Activated T-cell treated with anti-CD3 and anti-CD28 coated beads for 4 hours (primary cell): Measurements from ENCODE around the gene UTS2R.
"Not testable (repeated sequence)": the region's sequence is repeated elsewhere in the genome, so short reads cannot be mapped to it uniquely, and the experiment has no call there.

ENCODE experiments used
- DNase-seq: peaks from one replicate; pipeline ENCODE4 v3.0.0-alpha.2; 2020

Gene UTS2R

GRCh38 chr17:82334622-82335394, 36.8 kb upstream of the UTS2R start:
- no peak for DNase-seq

GRCh38 chr17:82338858-82339633, 32.5 kb upstream of the UTS2R start:
- DNase-seq, result no peak

- no peak for DNase-seq
Observed at GRCh38 chr17:82339634-82340580, 31.7 kb upstream of the UTS2R start.

DNA sequence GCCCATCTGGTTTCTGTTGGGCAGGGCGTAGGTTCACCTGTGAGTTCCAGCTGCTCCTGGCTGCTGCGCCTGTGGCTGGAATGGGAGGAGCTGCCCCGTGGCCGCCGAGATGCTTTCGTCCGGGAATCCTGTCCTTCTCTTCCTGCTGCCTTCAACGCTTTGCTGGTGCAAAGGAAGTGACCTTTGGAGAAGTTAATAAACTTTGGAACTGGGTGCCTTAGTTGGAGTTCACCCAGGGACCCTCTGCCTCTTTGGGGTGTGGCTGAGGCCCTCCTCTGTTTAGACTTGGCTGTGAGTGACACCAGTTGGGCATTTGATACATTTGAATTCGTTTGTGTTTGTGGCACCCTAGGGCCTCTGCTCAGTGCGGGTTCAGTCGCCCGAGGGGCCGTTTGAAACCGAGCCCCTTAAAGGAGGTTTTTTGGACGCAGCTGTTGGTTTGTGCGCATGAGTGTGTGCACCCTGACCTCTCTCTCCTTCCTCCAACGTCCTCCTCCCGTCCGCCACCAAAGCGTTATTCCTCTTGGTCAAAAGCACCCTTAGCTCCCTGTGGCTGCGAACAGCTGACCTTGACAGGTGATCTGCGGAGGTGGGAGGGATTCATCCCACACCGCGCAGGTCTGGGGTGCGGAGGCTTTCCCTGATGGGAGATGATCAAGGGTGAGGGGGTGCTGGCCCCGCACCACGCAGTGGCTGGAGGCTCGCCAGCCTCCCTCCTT, 29.0 kb upstream of the UTS2R start:
- DNase-seq, result no peak

- no peak for DNase-seq
Observed at GRCh38 chr17:82343560-82343959, 28.0 kb upstream of the UTS2R start.

DNA sequence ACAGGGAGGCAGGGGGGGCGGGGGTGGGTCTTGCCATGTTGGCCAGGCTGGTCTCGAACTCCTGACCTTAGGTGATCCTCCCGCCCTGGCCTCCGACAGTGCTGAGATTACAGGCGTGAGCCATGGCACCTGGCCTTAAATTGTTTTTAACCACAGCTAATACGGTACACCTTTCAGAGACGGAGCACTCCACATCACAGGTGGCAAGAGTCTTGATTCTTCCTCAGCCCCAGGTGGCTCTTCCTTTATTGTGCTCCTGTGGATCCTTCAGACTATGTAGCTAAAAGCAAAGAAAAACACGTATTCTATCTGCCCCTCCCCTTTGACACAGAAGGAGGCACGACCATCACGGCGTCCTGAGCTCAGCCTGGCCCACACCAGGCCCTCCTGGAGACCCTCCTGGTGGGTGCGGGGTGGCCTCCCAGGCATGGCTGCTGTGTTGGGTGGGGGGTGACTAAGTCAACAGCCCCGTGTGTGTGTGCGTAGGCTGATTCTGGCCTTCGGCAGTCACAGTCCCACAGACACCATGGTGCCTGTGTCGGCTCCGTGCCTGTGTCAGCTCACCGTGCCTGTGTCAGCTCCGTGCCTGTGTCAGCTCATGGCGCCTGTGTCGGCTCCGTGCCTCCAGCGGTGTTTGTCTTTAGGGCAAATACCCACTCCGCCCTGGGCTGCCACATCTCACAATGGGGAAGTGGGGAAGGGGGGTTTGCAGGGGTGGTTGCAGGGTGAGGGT, 27.2 kb upstream of the UTS2R start:
- DNase-seq, result no peak

- no peak for DNase-seq
Observed at GRCh38 chr17:82345151-82345976, 26.2 kb upstream of the UTS2R start.

GRCh38 chr17:82346342-82347300, 24.9 kb upstream of the UTS2R start:
- DNase-seq, result no peak

DNA sequence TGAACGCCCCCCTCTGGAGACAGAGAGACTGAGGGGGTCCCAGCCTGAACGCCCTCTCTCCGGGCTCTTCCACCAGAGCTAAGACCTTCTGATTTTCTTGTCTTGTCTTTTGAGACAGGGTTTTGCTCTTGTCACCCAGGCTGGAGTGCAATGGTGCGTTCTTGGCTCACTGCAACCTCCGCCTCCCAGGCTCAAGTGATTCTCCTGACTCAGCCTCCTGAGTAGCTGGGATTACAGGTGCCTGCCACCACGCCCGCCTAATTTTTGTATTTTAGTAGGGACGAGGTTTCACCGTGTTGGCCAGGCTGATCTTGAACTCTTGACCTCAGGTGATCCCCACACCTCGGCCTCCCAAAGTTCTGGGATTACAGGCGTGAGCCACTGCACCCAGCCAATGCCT, 23.6 kb upstream of the UTS2R start:
- not testable (repeated sequence) for DNase-seq

- DNase-seq, result no peak
Observed at GRCh38 chr17:82348434-82348833, 23.1 kb upstream of the UTS2R start.

DNA sequence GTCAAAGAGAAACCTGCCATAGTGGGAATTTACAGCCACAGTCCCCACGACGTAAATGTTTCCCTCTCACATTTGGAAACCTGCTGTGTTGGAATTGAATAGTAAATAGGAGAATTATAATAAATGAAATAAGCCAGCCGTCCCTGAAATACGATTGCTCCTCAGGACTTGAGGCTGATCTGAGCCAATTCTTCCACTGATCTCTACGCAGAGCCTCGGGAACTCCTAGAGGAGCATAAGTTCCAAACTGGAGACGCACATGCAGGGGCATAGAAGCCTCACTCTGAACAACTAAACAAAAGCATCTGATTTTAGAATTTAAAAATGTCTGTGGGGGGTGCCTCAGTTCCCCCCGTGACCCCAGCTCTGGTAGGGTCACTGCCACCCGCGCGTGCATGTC, 22.7 kb upstream of the UTS2R start:
- DNase-seq, result no peak

DNA sequence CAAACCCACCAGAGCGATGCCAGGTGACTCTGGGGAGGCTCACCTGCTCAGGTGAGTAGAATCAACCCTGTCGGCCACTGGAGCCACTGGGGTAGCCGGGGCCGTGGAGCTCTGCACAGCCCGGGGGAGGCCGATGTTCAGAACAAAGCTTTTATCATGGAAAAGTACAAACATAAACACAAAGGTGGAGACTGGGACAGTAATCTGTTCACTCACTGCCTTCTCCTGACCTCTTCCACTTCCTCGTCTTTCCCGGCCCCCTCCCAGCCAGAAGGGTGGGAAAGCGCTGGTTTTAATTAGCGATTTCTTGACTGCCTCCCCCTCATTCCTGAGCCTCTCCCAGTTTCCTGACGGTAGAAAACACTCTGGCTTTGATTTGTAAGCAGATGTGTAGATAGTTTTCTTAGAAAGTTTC, 22.3 kb upstream of the UTS2R start:
- no peak for DNase-seq

GRCh38 chr17:82350182-82351030, 21.2 kb upstream of the UTS2R start:
- no peak for DNase-seq

GRCh38 chr17:82351254-82351712, 20.3 kb upstream of the UTS2R start:
- no peak for DNase-seq

DNA sequence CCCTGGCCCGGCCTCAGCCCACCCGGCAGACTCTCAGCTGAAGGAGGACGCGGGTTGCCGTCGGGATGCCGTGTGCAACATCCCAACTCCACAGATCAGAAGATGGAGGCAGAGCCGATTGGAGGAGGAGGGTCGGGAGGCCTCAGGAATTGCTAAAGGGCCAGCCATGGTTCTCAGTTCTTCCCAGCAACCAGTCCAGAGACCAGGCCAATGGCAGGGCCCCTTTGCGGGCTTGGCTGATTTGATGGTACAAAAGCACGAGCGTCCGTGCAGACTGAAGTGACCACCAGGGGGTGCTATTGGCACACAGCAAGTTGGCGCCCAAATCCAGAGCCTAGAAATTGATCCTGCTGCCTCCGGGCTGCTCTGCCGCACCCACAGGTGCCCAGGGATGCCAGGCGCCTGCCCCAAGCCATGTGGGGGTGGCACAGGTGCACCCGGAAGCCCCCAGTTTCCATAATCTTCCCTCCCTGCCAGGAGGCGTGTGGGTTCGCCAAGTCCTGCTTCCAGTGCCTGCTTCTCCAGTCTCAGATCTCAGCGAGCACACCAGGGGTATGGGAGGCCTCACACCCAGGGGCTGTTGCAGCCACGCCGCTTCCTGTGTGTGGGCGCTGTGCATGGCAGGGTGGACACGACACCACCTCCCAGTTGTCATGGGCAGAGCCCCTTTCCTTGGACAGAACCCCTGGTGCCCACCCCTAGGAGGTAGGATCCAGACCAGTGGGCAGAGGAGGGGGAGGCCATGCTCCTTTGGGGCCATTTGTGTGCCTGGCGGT, 19.7 kb upstream of the UTS2R start:
- peak; percentile 82 for DNase-seq

DNA sequence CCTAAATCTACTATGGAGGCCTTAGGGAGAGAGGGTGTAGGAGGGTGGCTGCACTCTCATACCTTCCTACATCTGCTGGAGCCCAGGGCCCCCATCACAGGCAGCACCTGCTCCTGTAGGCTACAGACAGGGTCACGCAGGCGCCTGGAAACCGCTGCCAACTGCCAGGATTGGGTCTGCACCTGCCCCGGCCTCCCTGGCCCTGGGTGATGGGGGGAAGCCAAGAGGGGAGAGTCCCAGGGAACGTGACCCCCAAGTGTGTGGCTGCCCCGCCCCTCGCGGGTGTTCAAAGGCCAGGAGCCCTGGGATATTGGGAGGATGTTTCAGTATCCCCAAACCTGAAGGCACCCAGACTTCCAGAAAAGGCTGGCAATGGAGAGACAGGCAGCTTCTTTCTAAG, 18.1 kb upstream of the UTS2R start:
- no peak for DNase-seq

DNA sequence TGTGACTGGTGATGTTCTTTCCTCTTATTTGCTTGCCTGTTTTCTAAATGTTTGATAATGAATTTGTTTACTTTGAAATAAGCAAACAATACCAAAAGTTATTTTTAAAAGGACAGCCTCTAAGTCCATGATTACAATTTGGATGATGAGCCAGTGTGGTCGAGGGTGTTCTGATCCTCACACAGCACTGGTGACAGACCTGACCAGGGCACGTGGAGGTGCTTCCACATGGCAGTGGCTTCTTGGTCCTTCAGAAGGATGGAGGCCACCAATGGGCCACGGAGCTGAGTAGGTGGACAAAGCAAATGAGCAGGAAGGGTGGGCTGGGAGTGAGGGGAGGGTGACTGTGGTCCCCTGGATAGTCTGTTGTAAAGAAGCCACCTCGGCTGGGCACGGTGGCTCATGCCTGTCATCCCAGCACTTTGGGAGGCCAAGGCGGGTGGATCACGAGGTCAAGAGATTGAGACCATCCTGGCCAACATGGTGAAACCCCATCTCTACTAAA, 16.7 kb upstream of the UTS2R start:
- no peak for DNase-seq
